GM18519 (cell line): ENCODE results near the gene SH2D6.
"Not testable (repeated sequence)": the region's sequence is repeated elsewhere in the genome, so short reads cannot be mapped to it uniquely, and the experiment has no call there.

Experiments
- ATAC-seq: cut with Tn5 transposase; IDR thresholded peaks from one replicate; pipeline ENCODE4 v1.9.1; 2021; ENCODE audit warnings: mild to moderate bottlenecking, moderate library complexity; ENCODE audit not compliant: unreplicated experiment, low FRiP score

Gene SH2D6

DNA sequence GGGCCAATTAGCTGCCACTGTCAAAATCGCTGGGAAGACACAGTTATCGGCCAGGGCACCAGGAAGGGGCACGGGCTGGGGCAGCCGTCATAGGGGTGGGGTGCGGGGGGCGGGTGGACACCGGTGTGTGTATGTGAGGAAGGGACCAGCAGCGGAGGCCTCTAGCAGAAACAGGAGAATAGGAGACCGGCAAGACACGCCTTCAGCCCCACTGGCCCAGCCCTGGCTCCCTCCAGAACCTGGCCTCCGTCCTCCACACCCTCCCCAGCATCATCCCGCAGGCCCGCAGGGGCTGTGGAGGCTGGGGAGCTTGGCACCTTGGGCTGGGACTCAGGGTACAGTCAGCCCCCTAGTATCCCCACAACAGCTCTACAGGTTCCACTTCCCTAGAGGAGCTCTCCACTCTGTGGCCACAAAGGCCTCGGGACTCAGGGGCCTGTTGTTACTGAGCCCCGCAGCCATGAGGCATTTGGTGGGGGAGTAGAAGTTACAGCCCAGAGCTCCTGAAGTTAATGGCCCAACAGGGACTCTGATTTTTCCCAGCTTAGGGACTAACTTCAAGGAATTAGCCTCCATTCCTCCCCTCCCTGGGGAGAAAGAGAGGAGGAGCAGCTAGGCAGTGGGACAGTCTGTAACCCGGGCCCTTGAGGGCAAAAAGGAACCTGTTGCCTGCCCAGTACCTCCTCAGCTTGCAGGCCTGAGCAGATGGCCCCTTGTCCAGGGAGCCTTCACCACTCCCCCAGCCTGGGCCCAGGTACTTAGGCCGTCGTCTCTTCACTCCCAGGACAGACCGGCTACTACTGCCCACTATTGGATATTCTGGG lies 19.9 kb downstream of the SH2D6 start:
- no peak for ATAC-seq

DNA sequence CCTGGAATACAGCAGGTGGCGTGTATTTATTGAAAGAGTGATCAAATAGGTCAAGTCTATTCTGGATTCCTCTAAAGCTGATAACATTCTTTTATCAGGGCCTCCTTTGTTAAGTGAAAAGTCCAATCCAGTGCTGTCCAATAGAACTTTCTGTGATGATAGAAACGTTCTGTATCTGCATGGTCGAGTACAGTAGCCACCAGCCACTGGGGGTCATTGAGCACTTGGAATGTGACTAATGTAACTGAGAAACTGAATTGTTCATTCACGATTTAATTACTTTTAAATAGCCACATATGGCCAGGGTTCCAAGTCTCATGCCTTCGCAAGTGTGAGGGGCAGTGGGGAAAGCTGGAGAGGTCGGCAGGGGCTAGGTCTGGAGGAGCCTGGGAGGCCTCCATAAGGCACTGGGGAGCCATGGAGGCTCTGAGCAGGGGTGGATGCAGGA lies 20.5 kb downstream of the SH2D6 start:
- ATAC-seq = no peak

DNA sequence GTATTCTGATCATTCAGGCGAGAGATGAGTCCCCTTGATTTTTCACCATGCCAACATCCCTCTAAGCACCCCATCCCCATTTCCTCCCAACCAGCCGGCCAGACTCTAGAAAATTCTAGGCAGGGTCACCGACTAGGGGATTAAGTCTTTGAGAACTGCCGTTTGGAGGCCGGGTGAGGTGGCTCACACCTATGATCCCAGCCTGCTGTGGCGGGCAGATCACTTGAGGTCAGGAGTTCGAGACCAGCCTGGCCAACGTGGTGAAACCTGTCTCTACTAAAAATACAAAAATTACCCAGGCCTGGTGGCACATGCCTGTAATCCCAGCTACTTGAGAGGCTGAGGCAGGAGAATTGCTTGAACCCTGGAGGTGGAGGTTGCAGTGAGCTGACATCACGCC lies 21.1 kb downstream of the SH2D6 start:
- ATAC-seq = not testable (repeated sequence)

DNA sequence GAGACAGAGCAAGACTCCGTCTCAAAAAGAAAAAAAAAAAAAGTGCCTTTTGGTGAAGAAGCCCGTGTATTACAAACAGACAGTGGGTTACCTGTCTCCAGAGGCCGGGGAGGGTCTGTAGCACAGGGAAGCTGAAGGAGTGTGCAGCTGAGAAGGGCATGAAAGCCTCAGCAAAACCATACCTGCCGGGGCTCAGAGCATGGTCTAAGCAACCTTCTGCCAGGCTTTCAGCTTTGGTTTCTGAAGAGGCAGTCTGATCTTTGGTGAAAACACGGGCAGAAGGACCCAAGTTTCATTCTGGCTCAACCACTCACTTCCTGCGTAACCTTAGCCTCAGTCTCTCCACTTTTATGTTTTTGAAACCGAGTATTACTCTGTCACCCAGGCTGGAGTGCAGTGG lies 21.5 kb downstream of the SH2D6 start:
- no peak for ATAC-seq

DNA sequence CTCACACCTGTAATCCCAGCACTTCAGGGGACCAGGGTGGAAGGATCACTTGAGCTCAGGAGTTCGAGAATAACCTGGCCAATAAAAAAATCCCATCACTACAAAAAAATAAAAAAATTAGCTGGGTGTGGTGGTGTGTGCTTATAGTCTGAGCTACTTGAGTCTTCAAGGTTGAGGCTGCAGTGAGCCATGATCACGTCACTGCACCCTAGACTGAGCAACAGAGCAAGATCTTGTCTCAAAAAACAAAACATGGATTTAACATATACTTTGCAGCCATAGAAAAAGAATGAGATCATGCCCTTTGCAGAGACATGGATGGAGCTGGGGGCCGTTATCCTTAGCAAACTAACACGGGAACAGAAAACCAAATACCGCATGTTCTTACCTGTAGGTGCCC lies 22.2 kb downstream of the SH2D6 start:
- ATAC-seq = no peak

DNA sequence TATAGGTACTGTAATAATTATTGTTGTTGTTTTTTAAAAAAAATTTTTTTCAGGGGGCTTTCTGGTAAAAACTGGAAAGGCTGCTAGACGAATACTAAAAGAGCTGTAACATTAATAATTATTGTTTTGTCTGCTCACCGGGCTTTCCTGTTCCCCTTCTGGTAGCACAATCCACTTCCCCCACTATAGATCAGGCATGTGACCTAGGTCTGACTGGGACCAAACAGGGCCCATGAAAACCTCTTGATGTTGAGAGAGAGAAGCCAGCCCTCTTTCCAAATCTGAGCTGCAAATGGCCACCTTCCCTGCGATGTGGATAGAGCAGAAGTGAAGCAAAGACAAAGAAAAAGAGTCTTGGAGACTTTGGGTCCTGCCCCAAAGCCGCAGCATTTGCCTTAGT lies 23.4 kb downstream of the SH2D6 start:
- no peak for ATAC-seq

DNA sequence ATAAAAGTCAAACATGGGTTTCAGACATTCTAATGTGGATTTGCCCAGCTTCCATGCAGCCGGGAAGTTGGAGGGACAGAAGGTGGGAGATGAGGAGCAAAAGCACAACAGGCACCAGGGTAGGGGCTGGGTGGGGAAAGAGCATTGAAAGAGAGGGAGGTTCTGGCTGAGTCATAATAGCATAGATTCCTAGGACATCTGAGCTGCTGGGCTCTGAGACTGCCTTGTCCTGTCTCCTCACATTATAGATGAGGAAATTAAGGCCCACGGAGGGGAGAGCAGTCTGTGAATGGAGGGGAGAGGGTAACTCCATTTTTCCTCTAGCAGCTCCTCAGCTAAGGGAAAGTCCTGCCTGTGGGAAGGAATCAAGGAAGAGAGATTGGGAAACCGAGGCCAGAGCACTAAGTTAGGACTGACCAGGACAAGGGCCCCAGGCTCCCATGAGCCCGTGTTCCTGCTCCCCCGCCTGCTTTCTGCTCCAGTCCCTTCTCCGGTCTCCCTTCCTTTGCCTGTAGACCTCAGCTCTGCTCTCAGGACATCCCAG lies 26.2 kb downstream of the SH2D6 start:
- ATAC-seq = no peak

DNA sequence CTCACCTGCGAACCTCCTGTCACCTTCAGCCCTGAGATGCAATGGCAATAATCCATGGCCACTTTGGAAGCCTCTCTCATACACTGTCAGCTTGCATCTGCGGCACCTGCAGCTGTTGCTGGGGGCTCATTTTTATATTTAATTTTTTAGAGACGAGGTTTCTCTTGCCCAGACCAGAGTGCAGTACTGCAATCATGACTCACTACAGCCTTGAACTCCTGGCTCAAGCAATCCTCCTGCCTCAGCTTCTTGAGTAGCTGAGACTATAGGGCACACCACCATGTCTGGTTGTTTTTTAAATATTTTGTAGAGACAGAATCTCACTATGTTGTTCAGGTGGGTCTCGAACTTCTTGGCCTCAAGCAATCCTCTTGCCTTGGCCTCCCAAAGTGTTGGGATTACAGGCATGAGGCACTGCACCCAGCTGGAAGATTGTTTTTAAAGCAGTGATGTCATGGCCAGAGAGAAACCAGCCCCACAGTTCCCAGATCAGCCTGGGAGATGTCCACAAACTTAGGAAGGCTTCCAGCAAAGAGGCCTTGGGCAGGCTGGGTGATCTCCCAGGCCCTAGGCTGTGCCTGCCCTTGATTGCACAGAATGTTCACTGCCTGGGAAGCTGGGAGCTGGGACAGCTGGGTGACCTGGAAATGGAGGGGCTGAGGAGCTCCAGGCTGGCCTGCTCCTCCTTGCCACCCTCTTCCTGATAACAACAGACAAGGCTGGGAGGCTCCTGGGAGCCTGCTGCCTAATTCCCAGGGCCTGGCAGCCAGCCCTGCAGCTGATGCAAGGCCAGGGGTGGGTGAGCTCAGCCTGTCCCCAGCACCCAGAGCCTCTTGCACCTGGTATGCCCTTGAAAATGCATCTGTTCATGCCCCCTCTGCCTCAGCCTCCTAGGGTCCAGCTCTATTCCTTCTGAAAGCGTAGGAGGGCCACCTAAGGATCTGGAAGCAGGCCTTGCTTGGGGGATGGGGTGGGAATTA lies 27.1 kb downstream of the SH2D6 start:
- ATAC-seq = no peak

DNA sequence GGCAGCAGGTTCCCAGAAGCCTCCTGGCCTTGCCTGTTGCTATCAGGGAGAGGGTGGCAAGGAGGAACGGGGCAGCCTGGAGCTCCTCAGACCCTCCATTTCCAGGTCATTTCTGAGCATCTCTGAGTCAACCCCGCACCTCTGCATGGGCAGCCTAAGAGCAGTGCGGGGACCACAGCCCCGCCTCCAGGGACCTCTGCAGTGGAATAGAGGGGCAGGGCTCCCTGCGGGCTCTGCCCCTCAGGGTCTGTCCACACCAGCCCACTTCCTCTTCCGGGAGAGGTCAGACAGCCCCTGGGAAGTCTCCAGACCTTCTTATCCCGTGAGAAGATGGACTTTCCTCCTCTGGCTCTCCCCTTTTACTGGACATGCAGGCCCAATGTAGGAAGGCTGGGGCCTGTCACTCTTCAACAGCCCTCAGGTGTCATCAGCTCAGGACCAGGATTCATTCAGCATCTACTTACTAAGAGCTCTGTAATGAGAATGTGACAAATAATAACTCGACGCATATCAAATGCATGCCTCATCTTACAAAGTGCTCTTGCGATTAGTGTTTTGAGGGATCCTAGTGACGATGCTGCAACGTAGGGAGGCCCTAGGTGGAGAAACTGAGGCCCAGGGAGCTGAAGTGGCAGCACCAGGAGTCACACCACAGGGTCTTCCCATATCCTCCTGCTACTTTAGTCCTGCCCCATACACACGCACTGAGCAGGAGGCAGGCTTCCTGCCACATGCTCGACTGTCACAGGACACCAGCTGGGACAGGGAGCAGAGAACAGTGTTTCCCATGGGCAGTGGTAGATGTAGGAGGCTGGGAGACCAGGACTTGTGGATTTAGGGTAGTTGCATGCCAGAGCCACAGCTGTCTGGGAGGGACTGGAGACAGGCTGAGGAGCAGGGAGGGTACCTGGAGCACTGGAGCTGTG lies 28.0 kb downstream of the SH2D6 start:
- ATAC-seq = no peak

DNA sequence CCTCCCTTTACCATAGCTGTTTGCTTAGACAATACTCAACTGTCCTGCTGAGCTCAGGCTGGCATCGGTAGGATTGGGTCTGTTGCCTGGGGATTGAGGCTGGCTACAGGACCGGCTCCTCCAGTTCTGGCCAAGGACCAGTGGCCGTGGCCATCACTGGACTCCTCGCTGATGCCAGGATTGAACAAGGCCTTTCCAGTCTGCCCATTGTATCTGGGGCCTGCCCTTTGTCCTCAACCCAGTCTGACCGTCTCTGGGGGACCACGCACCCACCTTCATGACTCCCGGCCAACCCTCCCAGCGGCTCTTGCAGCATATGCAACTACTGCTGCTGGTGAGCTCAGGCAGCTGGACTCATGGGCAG lies 28.7 kb downstream of the SH2D6 start:
- no peak for ATAC-seq

DNA sequence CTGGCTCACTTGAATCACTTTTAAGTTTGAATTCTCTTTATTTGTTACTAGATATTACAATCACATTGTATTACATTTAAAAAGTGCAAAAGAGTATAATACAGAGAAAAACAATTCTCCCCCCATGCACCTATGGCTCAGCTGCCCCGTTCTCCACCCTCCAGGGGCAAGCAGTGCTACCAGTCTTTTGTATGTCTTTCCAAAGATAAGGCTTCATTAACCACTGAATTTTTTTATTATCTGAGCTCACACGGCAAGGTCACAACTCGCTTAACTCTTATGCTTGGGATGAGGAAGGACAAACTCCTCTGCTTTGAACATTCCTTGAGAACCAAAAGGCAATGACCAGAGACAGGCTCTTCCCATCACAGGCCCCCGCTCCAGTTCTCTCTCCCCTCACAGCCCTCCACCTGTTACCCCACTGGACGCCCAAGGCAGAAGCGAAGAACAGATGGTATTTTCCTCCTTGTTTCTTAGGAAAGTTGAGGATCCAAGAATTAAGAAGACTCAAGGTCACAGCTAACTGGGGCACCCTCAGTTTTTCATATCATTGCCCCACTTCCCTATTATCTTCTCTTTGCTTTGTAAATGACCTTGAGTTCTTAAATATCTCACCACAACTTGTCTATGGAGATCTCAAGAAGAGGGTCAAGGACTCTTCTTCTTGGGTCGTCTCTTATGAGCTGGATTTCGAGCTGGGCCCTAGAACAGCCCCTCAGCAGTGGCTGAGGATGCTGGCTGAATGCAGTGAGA lies 30.1 kb downstream of the SH2D6 start:
- no peak for ATAC-seq

DNA sequence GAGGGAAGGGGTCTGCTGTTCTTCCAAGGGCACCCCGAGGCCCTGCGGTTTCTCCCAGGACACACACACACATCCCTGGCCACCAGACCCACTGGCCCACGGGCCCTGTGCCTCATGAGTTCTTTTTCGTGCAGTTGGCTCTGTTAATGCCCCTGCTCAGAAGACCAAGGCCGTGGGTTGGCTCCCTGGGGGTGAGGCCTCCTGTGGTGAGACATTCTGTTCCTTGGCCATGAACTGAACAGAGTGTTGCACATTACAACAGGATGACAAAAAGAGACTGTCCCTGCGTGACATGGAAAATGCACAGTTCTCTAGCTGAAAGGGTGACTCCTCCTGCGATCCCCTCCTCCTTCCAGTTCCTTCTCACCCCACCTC lies 30.7 kb downstream of the SH2D6 start:
- ATAC-seq = no peak

DNA sequence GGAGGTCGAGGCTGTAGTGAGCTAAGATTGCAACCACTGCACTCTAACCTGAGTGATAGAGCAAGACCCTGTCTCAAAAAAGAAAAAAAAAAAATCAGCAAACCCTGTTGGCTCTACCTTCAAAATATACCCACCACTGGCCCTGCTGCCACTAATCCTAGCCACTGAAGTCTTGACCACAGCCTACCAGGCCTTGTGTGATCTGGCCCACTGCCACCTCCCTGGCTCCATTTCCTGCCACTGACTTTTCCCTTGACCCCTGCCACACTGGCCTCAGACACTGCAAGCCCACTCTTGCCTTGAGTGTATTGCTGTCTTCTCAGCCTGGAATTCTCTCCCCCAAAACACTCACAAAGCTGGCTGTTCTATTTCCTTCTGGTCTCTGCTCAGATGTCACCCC lies 33.7 kb downstream of the SH2D6 start:
- no peak for ATAC-seq

DNA sequence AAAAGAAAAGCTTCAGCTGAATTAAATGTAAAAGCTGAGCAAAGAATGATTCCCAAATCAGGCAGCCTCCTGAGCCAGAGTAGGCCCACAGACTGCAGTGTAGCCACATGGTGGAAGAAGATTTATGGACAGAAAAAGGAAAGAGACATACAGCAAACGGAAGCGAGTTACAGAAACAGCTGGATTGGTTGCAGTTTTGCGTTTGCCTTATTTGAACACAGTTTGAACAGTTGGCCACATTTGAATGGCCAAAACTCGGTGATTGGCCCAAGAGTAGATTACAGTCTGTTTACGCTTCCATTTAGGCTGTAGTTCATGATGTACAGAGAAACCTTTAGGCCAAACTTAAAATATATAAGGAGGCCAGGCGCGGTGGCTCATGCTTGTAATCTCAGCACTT lies 35.1 kb downstream of the SH2D6 start:
- no peak for ATAC-seq

DNA sequence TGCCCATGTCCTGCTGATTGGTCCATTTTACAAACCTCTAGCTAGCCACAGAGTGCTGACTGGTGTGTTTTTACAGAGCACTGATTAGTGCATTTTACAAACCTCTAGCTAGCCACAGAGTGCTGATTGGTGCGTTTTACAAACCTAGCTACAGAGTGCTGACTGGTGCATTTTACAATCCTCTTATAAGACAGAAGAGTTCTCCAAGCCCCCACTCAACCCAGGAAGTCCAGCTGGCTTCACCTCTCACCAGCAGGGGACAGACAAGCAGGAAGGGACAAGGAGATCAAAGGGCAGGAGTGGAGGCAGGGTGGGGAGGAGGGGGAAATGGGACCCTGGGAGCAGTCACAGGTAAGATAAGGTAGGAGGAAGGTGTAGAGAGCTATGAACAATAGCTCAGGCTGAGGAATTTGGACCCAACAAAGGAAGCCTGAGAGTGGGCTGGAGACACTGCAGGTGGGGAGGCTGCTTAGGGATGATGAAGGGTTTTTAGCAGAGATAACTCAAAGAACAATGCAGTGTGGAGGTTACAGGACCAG lies 37.1 kb downstream of the SH2D6 start:
- no peak for ATAC-seq

DNA sequence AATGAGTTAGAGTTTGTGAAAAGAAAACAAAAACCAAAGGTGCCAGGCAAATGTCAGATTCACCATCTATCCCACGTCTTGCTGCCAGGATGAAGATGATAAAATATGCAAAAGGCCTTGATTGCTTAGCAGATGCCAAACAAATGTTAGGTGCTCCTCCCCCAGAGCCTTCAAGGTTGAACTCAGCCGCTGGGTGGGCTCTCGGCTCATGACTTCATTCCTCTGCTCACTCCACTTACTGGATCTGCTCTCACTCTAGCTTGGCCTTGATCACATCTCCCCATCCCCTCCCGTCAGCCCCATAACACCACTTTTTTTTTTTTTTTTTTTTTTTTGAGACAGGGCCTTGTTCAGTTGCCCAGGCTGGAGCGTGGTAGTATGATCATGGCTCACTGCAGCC lies 38.5 kb downstream of the SH2D6 start:
- ATAC-seq = no peak

DNA sequence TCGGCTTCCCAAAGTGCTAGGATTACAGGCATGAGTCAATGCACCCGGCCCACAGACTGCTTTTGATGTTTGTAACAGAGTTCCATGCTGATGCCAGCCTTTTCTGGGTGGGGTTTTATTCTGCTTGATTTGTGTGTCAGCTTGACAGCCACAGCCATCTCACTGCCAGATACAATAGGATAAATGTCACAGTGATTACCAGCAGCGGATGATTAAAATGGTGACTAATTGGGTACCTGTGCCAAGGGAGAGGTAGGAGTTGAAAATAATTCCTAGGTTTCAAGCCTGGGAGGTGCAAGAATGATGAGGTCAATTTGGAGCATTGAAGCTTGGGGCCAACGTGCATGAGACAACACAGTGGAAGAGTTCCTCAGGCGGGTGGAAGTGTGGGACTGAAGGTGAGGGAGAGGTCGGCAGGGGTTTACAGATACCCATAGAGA lies 39.4 kb downstream of the SH2D6 start:
- ATAC-seq = no peak

DNA sequence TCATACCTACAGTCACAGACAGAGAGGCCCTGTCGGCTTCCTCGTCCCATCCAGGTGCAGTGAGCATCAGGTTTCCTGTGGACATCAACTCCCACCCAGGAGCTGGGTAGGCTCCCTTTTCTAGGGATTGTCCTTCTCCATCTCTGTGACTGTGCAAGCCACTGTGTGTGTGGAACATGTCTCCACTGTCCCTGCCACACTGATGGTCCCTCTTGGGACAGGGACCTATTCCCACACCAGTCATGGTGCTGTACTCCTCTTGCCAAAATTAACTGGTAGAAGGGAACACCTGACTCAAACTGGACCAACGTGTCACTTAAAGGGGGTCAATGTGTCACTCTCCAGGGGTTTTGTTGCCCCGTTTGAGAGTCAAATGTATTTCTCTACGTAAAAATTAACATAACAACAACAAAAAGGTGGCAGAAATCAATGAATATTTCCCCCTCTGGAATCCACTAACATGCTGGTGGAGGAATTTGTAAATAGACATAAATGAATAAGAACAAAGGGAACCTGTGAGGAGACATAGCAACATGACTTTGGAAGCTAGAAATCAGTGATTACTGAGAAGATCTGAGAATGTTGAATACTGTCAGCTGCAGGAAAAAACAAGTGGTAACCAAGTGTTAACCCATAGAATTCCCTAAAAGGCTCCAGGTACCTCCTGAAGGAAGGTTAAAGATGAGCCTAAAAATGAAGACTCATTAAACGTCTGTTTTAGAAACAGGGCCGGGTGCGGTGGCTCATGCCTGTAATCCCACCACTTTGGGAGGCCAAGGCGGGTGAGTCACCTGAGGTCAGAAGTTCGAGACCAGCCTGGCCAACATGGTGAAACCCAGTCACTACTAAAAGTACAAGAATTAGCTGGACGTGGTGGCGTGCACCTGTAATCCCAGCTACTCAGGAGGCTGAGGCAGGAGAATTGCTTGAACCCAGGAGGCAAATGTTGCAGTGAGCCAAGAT lies 40.4 kb downstream of the SH2D6 start:
- ATAC-seq = no peak
